Measurements from ENCODE around the gene COX4I2. TPM values are rescaled to one million over a fixed set of nuclear protein-coding genes. Genes with fewer than 3 reads are reported as not detected.
"Not testable (repeated sequence)": the region's sequence is repeated elsewhere in the genome, so short reads cannot be mapped to it uniquely, and the experiment has no call there.

COX4I2 gene
- total RNA-seq, 1 donor from 2014 or later: not detected

DNA sequence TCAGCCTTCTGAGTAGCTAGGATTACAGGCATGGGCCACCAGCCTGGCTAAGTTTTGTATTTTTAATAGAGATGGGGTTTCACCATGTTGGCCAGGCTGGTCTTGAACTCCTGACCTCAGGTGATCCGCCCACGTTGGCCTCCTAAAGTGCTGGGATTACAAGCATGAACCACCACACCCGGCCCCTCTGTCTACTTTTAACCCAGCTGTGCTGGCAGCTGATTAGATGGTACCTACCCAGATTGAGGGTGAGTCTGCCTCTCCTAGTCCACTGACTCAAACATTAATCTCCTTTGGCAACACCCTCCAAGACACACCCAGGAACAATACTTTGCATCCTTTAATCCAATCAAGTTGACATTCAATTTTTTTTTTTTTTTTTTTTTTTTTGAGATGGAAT, 10.4 kb downstream of the COX4I2 start:
- intact Hi-C loops (cut with micrococcal nuclease): not testable (repeated sequence)

DNA sequence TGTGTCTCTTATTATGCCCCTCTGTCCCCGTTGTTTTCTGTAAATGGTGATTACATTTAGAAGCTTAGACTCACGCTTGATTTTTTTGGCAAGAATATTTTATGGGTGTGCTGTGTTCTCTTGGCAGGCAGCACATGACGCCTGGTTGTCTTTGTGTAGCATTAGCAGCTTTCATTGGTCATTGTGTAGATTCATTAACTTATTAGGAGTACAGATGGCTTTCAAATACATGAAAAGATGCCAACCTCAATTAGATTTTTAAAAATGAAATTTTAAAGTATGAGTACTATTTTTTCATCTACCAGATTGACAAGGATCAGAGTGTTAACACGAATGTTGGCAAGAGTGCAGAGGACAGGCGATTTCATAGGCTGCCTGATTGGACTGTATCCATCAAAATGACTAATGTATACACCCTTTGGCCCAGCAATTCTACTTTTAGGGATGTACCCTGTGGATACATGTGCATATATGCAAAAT, 15.2 kb downstream of the COX4I2 start:
- intact Hi-C loops (cut with micrococcal nuclease): no loop called here

DNA sequence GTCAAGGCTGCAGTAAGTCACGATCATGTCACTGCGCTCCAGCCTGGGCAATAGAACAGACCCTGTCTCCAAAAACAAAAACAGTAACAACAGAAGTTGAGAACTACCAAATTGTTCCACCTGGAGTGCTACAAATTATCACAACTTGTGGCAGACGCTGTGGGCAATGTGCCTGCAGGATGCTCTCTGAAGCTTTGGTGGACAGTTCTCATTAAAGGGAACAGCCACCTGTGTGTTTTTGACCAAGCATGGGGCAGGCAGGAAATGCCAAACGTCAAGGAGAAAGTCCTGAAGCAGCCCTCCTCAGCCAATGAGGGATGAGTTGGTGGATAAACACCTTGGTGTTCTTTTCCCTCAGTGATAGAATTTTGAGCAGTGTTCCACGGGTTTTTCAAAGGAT, 15.8 kb downstream of the COX4I2 start:
- intact Hi-C loops (cut with micrococcal nuclease): no loop called here

DNA sequence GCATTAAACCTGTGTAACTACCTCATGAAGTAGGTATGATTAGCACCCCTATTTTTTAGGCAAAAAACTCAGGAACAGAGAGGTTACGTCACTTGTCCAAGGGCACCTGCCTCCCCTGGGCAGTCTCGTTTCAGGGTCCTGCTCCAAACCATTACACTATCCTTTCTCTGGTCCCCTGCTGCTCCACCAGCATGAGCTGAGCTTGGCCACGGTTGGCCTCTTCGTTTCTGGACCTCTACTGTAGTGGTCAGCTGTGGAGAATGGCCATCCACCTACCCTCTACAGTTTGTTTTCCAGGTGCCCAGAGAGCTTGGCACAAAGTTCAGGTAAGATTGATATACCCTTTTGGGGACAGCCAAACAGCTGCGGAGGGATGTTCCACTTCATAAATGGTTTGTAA, 16.8 kb downstream of the COX4I2 start:
- intact Hi-C loops (cut with micrococcal nuclease): no loop called here

DNA sequence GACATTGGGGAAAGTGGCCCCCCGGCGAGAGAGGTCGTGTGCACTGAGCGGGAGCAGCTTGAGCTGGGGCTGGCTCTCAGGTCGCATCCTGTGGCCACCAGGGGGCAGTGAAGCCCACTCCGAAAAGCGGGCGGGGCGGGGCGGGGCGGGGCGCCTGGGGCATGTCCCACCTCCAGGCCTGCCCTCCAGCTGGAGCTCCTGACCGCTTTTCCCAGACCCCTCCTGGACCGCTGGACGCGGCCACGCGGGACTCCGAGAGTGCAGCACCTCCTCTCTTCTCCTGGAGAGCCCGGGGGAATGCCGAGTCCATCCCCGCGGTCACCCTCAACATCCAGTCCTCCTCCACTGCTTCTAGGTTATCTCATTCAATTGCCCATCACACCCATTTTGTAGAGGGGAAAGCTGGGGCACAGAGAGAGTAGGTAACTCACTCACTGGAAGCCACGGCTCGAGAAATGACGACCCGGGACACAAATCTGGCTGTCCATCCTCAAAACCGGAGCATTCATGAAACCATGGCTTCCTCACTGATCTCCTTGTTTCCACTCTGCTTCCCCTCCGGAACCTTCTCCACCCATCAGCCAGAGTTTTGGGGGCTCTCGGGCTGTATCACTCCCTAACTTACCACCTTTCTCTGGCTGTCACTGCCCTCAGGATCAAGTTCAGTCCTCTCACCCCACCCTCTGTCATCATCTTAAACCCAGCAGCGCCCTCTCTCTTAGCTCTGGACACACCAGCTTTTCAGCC, 24.1 kb downstream of the COX4I2 start:
- intact Hi-C loops (cut with micrococcal nuclease): loop anchor here (1.0 kb wide), 3 partner anchors 14 to 62 kb away; no protein-coding TSS in a partner anchor

DNA sequence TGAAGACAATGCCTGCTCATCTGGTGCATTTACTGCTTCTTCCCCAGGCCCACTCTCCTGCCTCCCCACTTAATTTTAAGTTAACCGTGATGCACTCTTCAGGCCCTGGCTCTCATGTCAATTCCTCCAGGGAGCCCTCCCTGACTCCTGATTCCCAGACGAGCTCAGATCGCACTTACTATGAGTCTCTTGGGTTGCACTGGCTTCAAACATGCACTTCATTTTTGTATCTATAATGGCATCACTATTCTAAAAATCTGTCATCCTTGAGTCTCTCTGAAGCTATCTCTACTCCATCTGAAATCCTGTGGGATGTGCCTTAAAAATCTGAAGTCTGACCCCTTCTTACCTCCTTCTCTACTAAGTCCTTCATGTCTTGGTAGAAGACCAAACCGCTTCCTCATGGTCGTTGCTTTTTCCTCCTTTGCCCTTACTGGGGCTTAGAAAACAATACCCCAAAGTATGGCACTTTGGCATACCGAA, 24.7 kb downstream of the COX4I2 start:
- intact Hi-C loops (cut with micrococcal nuclease): no loop called here

DNA sequence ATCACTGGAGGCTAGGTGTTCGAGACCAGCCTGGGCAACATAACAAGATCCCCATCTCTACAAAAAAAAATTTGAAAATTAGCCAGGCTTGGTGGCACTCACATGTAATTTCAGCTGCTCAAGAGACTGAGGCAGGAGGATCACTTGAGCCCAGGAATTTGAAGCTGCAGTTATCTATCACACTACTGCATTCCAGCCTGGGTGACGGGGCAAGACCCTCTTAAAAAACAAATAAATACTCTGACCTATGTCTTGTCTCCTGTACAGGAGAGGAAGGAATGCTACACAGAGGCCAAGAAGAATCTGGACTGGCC, 25.8 kb downstream of the COX4I2 start:
- intact Hi-C loops (cut with micrococcal nuclease): no loop called here

DNA sequence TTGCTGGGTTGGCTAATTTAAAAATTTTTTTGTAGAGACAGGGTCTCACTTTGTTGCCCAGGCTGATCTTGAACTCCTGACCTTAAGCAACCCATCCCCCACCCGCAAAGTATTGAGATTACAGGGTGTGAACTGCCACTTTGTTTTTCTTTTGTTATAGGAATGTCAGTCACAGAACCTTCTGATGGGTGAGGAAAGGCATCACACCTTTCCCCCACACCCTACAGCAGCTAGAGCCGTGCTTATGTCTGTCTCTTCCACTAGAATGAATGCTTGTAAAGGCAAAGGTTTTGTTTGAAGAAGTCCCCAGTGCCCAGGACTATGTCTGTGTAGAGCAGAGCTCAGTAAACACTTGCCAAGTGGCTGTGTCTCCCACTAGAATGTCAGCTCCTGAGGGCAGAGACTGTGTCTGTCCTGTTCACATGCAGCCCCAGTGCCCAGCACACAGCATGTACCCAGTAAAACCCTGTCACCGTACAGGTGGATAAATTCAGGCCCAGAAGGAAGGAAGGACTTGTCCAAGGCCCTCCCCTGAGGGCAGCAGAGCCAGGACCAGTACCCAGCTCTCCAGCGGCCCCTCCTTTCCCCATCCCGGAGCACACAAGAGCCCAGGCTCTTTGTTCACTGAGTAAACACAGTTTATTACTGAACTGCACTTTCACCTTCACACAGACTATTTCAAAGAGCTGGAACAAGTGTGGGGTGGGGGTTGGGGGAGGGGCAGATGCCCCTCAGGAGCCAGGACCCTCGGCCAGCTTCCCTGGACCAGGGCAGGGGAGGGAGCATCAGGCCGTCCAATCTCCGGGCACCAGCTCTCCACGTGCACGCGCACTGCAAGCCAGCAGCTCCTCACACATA, 26.4 kb downstream of the COX4I2 start:
- intact Hi-C loops (cut with micrococcal nuclease): no loop called here

DNA sequence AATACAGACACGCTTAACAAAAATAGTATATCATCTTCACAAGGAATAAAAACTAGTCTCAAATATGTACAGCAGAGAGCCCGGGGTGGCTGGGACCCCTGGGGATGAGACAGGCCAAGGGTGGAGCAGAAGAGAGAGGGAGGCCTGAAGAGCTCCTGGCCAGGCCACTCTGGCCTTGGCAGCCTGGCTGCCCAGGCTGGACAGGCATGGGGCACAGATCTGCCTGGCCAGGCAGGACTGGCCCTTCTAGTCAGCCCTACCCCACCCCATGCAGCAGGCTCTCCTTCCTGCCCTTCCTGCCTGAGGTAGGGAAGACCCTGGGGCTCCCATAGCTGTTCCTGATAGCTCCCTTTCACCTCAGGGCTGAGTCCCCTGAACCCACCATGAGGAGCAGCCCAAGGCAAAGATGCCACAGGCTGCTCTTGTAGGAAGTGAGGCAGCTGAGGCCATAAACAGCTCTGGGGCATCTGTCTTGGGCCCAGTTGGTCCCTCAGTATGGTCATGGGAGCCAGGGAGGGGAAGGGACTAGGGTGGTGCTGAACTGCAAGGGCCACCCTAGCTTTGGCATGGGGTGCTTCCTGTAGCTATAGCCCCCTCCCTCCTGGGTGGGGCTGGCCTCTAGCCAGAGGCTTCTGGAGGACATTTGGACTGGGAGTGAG, 27.1 kb downstream of the COX4I2 start:
- intact Hi-C loops (cut with micrococcal nuclease): no loop called here

DNA sequence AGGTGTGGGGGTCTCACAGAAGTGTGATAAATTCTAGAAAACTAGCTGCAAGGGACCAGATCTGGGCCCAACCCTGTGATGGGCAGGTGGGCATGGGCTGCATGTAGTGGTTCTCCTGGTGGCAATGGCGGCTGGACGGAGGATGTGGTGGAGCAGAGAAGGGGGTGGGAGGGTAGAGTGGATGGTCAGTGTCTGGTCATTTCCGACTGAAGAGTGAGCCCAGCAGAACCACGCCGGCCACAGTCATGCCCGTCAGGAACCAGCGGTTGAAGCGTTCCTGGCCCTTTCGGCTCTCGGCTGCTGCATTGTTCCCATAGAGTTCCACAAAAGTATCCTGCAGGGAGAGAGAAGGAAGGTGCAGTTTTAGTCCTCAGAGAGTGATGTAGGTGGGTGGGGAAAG, 28.0 kb downstream of the COX4I2 start:
- intact Hi-C loops (cut with micrococcal nuclease): no loop called here

DNA sequence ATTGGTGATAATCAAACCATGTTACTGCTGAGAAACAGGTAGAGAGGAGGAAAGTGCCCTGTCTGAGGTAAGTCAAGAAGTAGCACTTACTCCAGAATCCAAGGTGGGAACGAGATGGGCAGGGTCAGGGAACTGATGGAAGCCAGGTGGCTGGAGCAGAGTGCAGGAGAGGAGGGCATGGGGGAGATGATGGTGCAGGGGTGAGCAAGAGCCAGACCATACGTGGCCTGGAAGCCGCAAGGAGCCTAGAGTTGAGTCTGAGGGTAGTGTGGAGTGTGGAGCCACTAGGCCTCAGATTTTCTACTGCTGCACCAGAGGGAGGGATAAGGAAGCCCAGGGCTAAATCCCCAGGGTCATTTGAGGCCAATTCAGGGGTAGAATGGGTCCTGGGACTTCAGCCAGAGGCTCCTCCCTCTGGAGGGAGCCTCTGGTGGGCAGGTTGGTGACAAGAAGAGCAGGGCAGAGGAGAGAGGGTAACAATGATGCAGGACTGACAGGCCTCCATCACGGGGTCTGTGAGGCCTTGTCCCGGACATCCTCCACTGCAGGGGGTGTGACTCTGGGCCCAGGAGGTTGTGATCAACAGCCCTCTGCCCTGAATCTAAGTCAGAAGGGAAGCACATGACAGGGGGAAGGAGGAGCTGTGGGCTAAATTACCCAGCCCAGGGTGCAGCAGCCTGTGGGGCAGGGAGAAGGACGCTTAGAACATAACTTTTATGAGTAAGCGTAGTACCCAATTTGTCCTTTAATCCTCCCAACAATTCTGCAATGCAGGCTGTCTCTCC, 28.7 kb downstream of the COX4I2 start:
- intact Hi-C loops (cut with micrococcal nuclease): no loop called here

DNA sequence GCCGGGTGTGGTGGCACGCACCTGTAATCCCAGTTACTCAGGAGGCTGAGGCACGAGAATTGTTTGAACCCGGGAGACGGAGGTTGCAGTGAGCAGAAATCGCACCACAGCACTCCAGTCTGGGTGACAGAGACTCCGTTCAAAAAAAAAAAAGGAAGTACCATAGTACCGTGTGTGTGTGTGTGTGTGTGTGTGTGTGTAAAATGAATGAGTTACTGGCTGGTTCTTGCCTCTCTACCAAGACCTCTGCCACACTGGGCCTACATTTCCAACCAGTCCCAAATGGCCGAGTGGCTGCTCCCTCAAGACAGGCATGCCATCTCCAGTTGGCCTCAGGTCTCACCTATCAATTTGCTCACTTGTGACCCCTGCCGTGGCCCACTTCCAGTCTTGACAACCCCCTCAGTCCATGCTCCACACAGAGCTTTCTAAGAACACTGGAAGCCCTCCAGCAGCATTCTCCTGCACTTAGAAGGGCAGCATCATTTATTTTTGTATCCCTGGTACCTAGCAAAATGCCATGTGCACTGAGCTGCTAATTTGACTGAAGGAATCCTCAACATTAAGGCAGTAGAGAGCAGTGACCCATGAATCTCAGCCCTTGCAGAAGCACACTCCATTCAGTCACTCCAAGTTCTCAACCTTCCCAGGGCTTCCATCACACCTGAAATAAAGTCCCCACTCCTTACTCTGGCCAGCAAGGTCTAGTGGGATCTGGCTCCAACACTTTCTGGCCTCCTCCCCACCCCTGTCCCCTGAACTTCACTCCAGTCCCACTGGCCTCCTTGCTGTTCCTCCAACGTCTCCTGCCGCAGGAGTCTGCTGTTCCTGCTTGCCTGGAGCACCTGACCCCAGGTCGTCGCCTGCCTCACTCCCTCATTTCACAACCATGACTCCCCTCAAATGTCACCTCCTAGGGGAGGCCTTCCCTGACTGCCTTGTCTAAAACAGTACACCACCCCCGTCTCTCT, 29.9 kb downstream of the COX4I2 start:
- intact Hi-C loops (cut with micrococcal nuclease): no loop called here

DNA sequence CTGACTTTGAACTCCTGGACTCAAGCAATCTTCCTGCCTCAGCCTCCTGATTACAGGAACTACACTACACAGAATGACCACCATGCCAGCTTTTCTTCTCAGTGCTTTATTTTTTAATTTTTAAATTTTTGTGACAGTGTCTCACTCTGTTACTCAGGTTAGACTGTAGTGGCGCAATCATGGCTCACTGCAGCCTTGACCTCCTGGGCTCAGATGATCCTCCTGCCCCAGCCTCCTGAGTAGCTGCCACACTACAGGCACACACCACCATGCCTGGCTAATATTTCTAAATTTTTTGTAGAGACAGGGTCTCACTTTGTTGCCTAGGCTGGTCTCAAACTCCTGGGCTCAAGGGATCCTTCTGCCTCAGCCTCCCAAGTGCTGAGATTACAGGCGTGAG, 31.2 kb downstream of the COX4I2 start:
- intact Hi-C loops (cut with micrococcal nuclease): not testable (repeated sequence)

DNA sequence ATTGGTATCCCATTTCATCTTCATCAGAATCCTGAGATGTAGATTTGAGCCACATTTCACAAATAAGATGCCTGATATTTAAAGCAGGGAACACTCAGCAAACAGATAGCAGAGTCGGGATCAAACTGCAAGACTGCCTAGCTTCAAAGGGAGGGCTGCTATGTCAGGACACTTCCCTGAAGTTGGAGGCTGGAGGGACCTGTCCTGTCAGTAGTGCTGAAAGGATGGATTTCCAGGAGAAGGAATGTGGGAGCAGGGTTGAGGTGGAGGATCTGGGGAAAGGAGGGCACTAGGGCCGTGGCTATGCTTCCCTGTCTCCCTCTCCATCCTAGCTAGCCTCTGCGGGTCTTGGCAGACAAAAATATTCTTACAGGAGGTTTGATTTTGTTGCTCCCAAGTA, 32.2 kb downstream of the COX4I2 start:
- intact Hi-C loops (cut with micrococcal nuclease): no loop called here

DNA sequence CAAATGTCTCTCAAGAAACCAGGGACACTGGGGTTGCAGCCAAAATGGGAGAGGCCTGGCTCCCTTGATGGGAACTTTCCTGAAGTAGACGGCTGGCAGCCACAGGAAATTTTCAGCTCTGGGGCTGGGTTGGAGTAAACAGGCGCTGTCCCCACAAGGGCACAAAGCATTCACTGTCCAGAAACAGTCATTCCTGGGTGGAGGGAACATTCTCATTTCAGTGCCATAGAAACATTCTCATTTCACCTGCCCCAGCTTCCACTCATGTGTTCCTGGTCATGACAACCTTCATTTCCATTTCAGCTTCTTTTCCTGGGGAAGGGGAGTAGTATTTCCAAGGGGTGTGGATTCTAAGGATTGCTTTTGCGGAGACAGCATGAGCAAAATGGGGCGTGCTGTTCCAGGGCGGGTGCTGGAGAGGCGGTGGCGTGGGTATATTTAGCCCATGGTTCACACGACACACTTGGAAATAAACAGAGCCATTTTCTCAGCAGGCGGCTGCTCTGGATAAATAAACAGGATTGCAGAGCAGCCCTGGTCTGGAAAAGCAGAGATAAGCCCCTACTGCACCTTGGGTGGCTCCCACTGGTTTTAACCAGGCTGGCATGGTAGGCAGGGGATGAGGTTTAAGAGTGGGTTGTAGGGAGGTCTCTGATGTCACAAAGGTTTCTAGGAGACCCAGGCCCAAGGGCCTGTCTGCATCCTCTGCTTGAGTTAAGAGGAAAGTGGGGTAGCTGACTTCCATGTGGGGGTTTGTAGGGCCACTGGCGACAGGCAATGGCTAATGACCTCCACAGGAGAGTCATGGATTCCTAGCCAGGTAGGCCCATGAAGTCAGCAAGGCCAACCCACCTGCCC, 32.9 kb downstream of the COX4I2 start:
- intact Hi-C loops (cut with micrococcal nuclease): no loop called here

DNA sequence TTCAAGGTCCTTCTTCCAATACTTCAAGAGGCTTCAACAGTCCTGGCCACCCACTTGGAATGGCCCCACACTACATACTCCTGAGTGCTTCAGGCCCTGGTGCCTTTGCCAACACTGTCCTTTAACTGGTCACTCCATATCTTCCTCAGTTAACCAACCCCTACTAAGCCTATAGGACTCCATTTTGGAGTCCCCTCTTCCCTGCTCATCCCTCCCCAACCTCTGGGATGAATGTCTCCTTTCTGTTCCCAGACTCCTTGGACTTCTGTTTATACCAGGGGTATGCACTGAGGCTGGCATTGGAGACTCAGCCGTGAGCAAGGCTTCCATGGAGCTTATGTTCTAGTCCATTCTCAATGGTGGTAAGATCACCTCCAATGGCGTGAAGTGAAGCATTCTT, 33.6 kb downstream of the COX4I2 start:
- intact Hi-C loops (cut with micrococcal nuclease): no loop called here

DNA sequence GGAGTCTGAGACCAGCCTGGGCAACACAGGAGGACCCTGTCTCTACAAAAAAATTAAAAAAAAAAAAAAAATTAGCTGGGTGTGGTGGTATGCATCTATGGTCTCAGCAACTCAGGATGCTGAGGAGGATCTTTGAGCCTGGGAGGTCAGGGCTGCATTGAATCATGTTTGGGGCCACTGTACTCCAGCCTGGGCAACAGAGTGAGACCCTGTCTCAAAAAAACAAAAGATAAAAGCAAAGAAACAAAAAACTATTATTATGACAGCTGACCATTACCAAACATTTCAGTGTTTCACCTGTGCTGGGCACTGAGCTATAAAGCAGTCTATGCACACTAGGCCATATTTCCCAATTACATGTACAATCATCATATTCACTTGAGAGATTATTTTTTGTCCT, 35.7 kb downstream of the COX4I2 start:
- intact Hi-C loops (cut with micrococcal nuclease): no loop called here

DNA sequence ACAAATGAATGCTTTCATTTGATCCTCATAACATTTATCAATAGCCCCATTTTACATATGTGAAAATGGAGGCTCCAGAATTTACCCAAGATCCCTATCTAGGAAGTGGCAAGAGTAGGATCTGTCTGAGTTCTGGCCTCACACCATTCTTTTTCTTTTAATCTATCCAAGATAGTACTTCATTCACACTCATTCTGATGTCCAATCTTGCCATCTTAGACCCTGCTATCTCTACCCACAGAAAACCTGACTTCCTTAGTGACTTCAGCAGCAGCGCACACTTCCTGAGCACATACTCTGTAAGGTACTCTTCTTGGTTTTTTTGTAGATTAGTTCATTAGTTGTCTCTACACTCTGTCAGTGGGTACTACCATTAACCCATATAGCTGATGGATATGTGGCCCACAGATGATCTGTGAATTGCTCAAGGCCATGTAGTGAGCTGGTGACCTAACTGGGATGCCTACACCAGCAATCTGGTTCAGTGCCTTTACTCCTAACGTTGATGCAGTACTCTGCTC, 36.3 kb downstream of the COX4I2 start:
- intact Hi-C loops (cut with micrococcal nuclease): loop anchor here (2.0 kb wide), 1 partner anchor 25 kb away; no protein-coding TSS in a partner anchor

Measured in T-helper 2 cell treated with Interferon-gamma antibody and Interleukin-4, amounts not matched to agents 100 ng/mL and 5 ng/mL, for 36 hours (primary cell).